Measurements from ENCODE around the gene SUPT4H1. TPM values are rescaled to one million over a fixed set of nuclear protein-coding genes. Genes with fewer than 3 reads are reported as not detected.
A peak's percentile ranks its signal among the peaks of the same experiment; 100 is the strongest.

Gene SUPT4H1
- total RNA-seq, 2 experiments from 2014 or later: 76.6 to 76.9 TPM

- peaks cover 7% of the 10 kb centered on the region for H3K27me3 Mint-ChIP-seq (ENCODE audit: low read depth)
- DNase-seq: peak; percentile 52
- peaks cover 61% of the 10 kb centered on the region for H3K36me3 Mint-ChIP-seq (ENCODE audit: low read depth)
- H3K4me3 Mint-ChIP-seq: peak overlapping the region; percentile 92
- H3K27ac Mint-ChIP-seq: peak overlapping the region; percentile 99
- peaks cover 7% of the 10 kb centered on the region for H3K4me1 Mint-ChIP-seq (ENCODE audit: low read depth)
- intact Hi-C loops (cut with micrococcal nuclease): loop anchor here (1.0 to 10.0 kb wide), 9 partner anchors 8 to 1428 kb away; partner anchors contain the start of genes PRR11, SKA2, SUPT4H1 and TRIM37
- CTCF ChIA-PET: interaction anchor here (1.1 to 7.2 kb wide), 10 partner anchors 5 to 157 kb away, joined by 3 to 108 read pairs (median 6); partner anchors contain the start of genes SUPT4H1 and TSPOAP1
- peaks cover 2% of the 10 kb centered on the region for H3K9me3 Mint-ChIP-seq
Measured at GRCh38 chr17:58336456-58337209, 15.4 kb downstream of the SUPT4H1 start.

- H3K9me3 Mint-ChIP-seq: peaks cover 2% of the 10 kb centered on the region
- peak; percentile 89 for DNase-seq
- peak overlapping the region; percentile 92 for H3K4me3 Mint-ChIP-seq
- peaks cover 10% of the 10 kb centered on the region for H3K27me3 Mint-ChIP-seq (ENCODE audit: low read depth)
- peaks cover 62% of the 10 kb centered on the region for H3K36me3 Mint-ChIP-seq (ENCODE audit: low read depth)
- CTCF ChIA-PET: interaction anchor here (1.3 to 7.2 kb wide), 4 partner anchors 6 to 18 kb away, joined by 3 to 108 read pairs (median 18); no protein-coding TSS in a partner anchor
- peak overlapping the region; percentile 99 for H3K27ac Mint-ChIP-seq
- H3K4me1 Mint-ChIP-seq (ENCODE audit: low read depth): peaks cover 9% of the 10 kb centered on the region
- intact Hi-C loops (cut with micrococcal nuclease): loop anchor here (1.0 to 10.0 kb wide), 9 partner anchors 8 to 1429 kb away; partner anchors contain the start of genes PRR11, SKA2, SUPT4H1 and TRIM37
Measured at GRCh38 chr17:58335779-58336455, 16.1 kb downstream of the SUPT4H1 start.

DNA sequence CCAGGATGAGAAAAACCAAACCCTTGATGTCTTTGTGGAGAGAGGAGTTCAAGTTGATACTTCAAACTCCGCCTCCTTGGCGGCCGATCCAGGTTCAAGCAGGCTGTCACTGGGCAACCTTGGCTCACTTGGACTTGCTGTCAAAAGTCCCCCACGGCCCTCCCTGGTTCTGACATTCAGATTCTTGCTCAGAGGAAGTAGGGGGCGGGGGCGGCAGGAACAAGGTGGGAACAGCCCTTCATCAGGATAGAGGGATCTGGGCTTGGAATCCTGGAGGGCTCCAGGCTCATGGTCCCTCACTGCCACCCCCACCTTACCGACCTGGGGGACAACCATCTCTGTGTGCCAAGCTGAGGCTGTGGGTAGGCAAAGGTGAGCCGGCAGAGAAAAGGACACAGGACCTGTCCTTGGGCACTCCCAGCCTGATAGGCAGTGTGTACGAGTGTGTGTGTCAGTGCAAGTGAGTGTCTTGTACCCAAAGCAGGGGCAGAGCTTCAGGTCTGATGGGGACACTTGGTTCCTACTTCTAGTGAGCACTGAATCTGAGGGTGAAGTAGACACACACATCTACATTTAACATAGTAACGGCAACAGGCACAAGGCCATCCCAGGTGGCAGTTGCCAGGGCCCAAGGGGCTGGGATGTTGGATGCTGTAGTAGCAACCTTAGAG is 16.8 kb downstream of the SUPT4H1 start:
- Mint-ChIP-seq H3K4me3 (peak overlapping the region; percentile 92), H3K4me1 (ENCODE audit: low read depth) (peaks cover 9% of the 10 kb centered on the region), H3K27me3 (ENCODE audit: low read depth) (peaks cover 10% of the 10 kb centered on the region), H3K27ac (peak overlapping the region; percentile 99), H3K9me3 (peaks cover 2% of the 10 kb centered on the region), H3K36me3 (ENCODE audit: low read depth) (peaks cover 62% of the 10 kb centered on the region)
- intact Hi-C loops (cut with micrococcal nuclease): loop anchor here (5.0 to 10.0 kb wide), 7 partner anchors 297 to 1430 kb away; partner anchors contain the start of genes PRR11, SKA2 and TRIM37
- CTCF ChIA-PET: interaction anchor here (1.3 to 7.2 kb wide), 4 partner anchors 7 to 17 kb away, joined by 3 to 108 read pairs (median 18); no protein-coding TSS in a partner anchor
- DNase-seq: peak; percentile 79

- no peak for DNase-seq
- Mint-ChIP-seq H3K4me3 (peak overlapping the region; percentile 92), H3K9me3 (peaks cover 2% of the 10 kb centered on the region), H3K4me1 (ENCODE audit: low read depth) (peaks cover 11% of the 10 kb centered on the region), H3K27me3 (ENCODE audit: low read depth) (peaks cover 10% of the 10 kb centered on the region), H3K36me3 (ENCODE audit: low read depth) (peaks cover 61% of the 10 kb centered on the region), H3K27ac (peak overlapping the region; percentile 99)
- CTCF ChIA-PET: interaction anchor here (1.1 to 7.2 kb wide), 3 partner anchors 7 to 13 kb away, joined by 3 to 108 read pairs (median 5); no protein-coding TSS in a partner anchor
- intact Hi-C loops (cut with micrococcal nuclease): loop anchor here (5.0 to 10.0 kb wide), 7 partner anchors 298 to 1430 kb away; partner anchors contain the start of genes PRR11, SKA2 and TRIM37
Measured at GRCh38 chr17:58334661-58335060, 17.3 kb downstream of the SUPT4H1 start.

GRCh38 chr17:58334256-58334655 is 17.7 kb downstream of the SUPT4H1 start:
- peaks cover 10% of the 10 kb centered on the region for H3K27me3 Mint-ChIP-seq (ENCODE audit: low read depth)
- peak overlapping the region; percentile 99 for H3K27ac Mint-ChIP-seq
- peak overlapping the region; percentile 92 for H3K4me3 Mint-ChIP-seq
- no peak for DNase-seq
- CTCF ChIA-PET: interaction anchor here (1.1 to 7.2 kb wide), 3 partner anchors 8 to 17 kb away, joined by 3 to 108 read pairs (median 6); no protein-coding TSS in a partner anchor
- intact Hi-C loops (cut with micrococcal nuclease): loop anchor here (10.0 kb wide), 3 partner anchors 869 to 1431 kb away; no protein-coding TSS in a partner anchor
- peaks cover 2% of the 10 kb centered on the region for H3K9me3 Mint-ChIP-seq
- H3K36me3 Mint-ChIP-seq (ENCODE audit: low read depth): peaks cover 61% of the 10 kb centered on the region
- peaks cover 14% of the 10 kb centered on the region for H3K4me1 Mint-ChIP-seq (ENCODE audit: low read depth)

GRCh38 chr17:58333736-58334207 is 18.2 kb downstream of the SUPT4H1 start:
- CTCF ChIA-PET: interaction anchor here (1.1 to 7.2 kb wide), 4 partner anchors 8 to 16 kb away, joined by 3 to 108 read pairs (median 5); no protein-coding TSS in a partner anchor
- H3K27ac Mint-ChIP-seq: peak overlapping the region; percentile 99
- peaks cover 2% of the 10 kb centered on the region for H3K9me3 Mint-ChIP-seq
- H3K36me3 Mint-ChIP-seq (ENCODE audit: low read depth): peaks cover 63% of the 10 kb centered on the region
- H3K27me3 Mint-ChIP-seq (ENCODE audit: low read depth): peaks cover 10% of the 10 kb centered on the region
- intact Hi-C loops (cut with micrococcal nuclease): loop anchor here (2.0 to 10.0 kb wide), 4 partner anchors 327 to 1431 kb away; partner anchors contain the start of gene SRSF1
- peak; percentile 42 for DNase-seq
- peaks cover 19% of the 10 kb centered on the region for H3K4me1 Mint-ChIP-seq (ENCODE audit: low read depth)
- H3K4me3 Mint-ChIP-seq: peak overlapping the region; percentile 92

- Mint-ChIP-seq H3K36me3 (ENCODE audit: low read depth) (peaks cover 69% of the 10 kb centered on the region), H3K9me3 (peaks cover 2% of the 10 kb centered on the region), H3K27me3 (ENCODE audit: low read depth) (peaks cover 12% of the 10 kb centered on the region), H3K4me1 (ENCODE audit: low read depth) (peaks cover 25% of the 10 kb centered on the region), H3K4me3 (peak overlapping the region; percentile 92), H3K27ac (peak overlapping the region; percentile 99)
- CTCF ChIA-PET: interaction anchor here (1.2 to 7.2 kb wide), 4 partner anchors 9 to 16 kb away, joined by 4 to 108 read pairs (median 6); no protein-coding TSS in a partner anchor
- peak; percentile 81 for DNase-seq
- intact Hi-C loops (cut with micrococcal nuclease): loop anchor here (2.0 to 10.0 kb wide), 4 partner anchors 326 to 1432 kb away; partner anchors contain the start of gene SRSF1
Measured at GRCh38 chr17:58332778-58333735, 18.9 kb downstream of the SUPT4H1 start.

DNA sequence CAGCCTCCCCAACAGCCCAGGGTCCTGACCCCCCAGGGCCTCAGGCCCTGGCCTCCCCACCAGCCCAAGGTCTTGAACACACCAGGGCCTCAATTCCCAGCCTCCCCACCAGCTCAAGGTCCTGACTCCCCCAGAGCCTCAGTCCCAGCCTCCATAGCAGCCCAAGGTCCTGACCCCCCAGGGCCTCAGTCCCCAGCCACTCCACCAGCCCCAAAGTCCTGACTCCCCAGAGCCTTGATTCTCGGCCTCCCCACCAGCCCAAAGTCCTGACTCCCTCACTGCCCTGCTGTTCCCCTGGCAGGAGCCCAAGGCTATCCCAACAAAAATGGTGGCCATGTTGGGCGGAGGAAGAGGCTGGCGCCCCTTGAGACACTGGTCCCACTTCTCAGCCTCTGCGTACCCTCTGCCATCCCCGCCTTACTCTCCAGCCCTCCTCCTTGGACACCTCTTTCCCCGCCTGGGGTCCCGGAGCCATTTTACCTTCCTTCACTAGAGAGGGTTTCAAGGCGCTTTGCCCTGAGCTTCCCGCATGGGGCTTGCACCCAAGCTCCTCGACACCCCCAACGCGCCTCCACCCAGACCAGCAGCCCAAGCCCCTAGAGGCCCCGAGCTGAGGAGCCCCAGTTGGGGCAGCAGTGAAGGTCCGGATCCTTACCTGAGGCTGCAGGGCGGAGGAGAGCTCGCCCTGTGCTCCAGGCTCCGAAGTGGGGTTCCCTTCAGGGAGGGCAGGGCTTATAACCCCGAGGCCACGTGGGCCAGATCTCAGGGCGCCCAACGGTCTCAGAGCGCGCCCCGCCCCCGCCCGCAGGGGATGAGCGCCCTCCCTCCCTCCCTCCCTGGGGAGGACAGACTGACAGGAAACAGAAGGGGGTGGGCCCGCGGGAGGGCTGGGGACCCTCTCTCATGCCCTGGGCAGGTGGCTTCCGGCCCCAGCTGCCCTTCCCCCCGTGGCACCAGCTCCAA is 19.9 kb downstream of the SUPT4H1 start:
- peaks cover 29% of the 10 kb centered on the region for H3K4me1 Mint-ChIP-seq (ENCODE audit: low read depth)
- peak; percentile 94 for DNase-seq
- H3K36me3 Mint-ChIP-seq (ENCODE audit: low read depth): peaks cover 67% of the 10 kb centered on the region
- peak overlapping the region; percentile 99 for H3K27ac Mint-ChIP-seq
- H3K4me3 Mint-ChIP-seq: peak overlapping the region; percentile 92
- H3K27me3 Mint-ChIP-seq (ENCODE audit: low read depth): peaks cover 14% of the 10 kb centered on the region
- CTCF ChIA-PET: interaction anchor here (0.7 to 7.2 kb wide), 4 partner anchors 10 to 15 kb away, joined by 4 to 108 read pairs (median 4); no protein-coding TSS in a partner anchor
- intact Hi-C loops (cut with micrococcal nuclease): loop anchor here (2.0 to 10.0 kb wide), 4 partner anchors 325 to 1433 kb away; partner anchors contain the start of gene SRSF1
- H3K9me3 Mint-ChIP-seq: peaks cover 2% of the 10 kb centered on the region

- DNase-seq: peak; percentile 88
- peak overlapping the region; percentile 92 for H3K4me3 Mint-ChIP-seq
- H3K9me3 Mint-ChIP-seq: peaks cover 2% of the 10 kb centered on the region
- intact Hi-C loops (cut with micrococcal nuclease): loop anchor here (10.0 kb wide), 3 partner anchors 866 to 1434 kb away; no protein-coding TSS in a partner anchor
- CTCF ChIA-PET: interaction anchor here (0.7 to 7.2 kb wide), 3 partner anchors 11 to 15 kb away, joined by 3 to 108 read pairs (median 4); no protein-coding TSS in a partner anchor
- peaks cover 65% of the 10 kb centered on the region for H3K36me3 Mint-ChIP-seq (ENCODE audit: low read depth)
- H3K27ac Mint-ChIP-seq: peak overlapping the region; percentile 99
- H3K4me1 Mint-ChIP-seq (ENCODE audit: low read depth): peaks cover 32% of the 10 kb centered on the region
- peaks cover 14% of the 10 kb centered on the region for H3K27me3 Mint-ChIP-seq (ENCODE audit: low read depth)
Measured at GRCh38 chr17:58330997-58331814, 20.8 kb downstream of the SUPT4H1 start.
